GM18870 (cell line): Measurements from ENCODE around the gene SHROOM2.

Experiments
- ATAC-seq: cut with Tn5 transposase; IDR thresholded peaks from one replicate; pipeline ENCODE4 v1.9.1; 2021; ENCODE audit warnings: moderate library complexity; ENCODE audit not compliant: unreplicated experiment

SHROOM2 gene

DNA sequence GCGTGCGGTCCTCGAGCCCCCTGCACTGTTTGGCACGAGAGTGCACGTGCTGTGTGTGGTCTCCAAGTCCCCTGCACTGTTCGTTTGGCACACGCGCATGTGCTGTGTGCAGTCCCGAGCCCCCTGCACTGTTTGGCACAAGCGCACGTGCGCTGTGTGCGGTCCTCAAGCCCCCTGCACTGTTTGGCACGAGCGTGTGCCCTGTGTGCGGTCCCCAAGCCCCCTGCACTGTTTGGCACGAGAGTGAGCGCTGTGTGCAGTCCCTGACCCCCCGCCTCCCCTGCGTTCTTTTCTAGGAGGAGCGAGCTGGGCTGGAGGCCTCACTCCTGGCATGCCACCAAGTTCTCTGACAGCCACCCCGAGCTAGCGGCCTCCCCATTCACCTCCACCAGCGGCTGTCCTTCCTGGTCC is 104.5 kb downstream of the SHROOM2 start:
- ATAC-seq: no peak

GRCh38 chrX:9895225-9895912 is 109.1 kb downstream of the SHROOM2 start:
- ATAC-seq: no peak

DNA sequence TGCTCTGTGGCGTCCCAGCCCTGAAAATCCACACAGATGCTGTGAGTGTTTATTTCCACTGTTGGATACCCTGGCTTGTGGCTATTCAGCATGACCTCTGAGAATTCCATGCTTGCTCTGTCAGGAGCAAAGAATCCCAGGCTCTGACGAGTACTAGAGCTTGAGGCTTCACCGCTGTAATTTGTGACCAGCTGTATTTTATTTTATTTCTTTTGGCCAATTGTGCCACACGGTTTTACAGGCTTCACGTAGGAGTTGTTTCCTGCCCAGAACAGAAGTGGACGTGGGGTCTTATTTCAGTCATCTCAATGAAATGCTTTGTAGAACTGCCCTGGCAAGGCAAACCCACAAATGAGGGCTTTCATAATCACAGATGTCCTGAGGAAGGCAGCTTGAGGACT is 111.5 kb downstream of the SHROOM2 start:
- no peak for ATAC-seq

- ATAC-seq: no peak
Measured at GRCh38 chrX:9899640-9900111, 113.4 kb downstream of the SHROOM2 start.

GRCh38 chrX:9902656-9903055 is 116.4 kb downstream of the SHROOM2 start:
- ATAC-seq: no peak

DNA sequence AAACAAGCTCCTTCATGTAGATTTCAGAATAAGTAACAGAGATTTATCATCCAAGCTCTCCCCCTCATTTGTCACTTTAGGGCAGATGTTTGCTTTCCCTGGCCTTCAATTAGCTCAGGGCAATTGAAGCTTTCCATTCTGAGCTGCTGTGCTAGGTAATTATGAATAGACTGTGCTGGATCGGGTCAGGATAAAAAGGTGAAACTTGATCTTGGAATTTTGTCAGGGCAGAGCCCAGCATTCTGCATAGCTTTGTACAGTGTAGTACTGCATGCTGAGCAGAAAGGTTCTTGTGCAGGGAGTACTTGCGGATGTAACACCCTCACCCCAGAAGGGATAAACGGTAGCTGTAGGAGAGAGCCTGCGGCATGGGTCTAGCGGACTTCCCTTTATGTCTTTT is 116.9 kb downstream of the SHROOM2 start:
- ATAC-seq: no peak

- ATAC-seq: no peak
Measured at GRCh38 chrX:9905288-9905687, 119.1 kb downstream of the SHROOM2 start.

DNA sequence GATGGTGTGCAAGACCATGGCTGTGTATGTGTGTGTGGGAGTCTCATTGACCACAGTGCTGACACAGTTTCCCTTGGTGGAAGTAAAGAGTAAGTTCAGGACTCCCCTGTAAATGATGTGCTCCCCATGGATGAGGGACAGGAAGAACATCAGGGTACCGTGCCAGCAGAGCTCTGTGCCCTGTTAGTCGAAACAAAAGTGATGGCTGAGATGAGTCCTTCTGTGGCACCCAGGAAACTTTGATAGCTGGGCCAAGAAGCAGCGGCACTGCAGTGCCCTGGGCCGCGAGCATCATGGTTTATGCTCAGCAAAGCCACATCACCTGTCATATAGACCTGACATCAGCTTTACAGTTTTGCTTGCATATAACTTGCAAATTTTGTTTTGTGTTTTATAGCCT is 119.5 kb downstream of the SHROOM2 start:
- ATAC-seq: no peak

GRCh38 chrX:9906919-9907318 is 120.7 kb downstream of the SHROOM2 start:
- ATAC-seq: no peak

DNA sequence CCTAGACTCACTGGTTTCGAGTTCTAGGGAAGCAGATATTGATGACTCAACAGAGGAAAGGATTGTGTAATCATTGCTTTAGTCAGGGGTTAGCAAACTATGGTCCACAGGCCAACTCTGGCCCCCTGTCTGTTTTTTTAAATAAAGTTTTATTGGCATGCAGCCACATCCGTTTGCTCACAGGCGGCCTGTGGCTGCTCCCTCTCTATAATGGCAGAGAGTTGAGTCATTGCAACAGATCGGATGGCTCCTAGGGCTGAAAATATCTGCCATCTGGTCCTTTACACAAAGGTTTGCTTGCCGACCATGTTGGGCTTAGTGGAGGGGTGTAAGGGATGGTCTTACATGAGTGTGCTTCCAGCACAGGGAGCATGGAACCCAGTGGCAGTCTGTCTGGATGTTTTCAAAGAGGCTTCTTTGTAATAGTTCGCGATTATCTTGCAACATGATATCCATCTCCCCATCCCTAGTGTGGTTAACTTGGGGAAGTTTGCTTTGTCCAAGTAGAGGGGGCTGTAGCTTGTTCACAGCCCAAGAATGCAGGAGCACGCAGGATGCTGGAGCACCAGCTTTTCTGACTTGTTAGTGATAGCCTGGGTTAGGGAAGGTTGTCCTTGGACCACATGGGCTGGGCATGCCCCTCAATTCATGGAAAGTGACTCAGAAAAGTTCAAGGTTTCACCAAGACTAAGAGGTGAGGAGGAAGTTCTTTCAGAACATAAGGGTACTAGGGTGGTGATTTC is 121.6 kb downstream of the SHROOM2 start:
- ATAC-seq: no peak

GRCh38 chrX:9909254-9909653 is 123.0 kb downstream of the SHROOM2 start:
- no peak for ATAC-seq

DNA sequence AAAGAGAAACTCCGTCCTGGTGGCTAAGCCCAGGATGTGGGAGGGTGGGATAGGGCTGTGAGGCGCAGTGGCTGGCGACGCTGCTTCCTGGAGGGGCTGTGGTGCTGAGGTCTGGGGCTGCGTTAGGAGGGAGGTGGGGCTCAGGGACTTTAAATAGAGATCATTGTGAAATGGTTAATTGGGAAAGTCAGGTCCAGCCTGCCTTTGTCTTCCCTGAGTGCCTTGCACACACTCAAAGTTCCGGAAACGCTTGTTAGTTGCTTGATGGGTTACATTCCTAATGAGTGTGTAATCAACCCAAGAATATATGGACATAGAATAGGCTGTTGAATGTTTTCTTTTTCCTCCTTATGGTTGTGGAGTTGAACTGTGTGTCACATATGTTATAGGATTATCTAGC is 125.3 kb downstream of the SHROOM2 start:
- ATAC-seq: no peak

DNA sequence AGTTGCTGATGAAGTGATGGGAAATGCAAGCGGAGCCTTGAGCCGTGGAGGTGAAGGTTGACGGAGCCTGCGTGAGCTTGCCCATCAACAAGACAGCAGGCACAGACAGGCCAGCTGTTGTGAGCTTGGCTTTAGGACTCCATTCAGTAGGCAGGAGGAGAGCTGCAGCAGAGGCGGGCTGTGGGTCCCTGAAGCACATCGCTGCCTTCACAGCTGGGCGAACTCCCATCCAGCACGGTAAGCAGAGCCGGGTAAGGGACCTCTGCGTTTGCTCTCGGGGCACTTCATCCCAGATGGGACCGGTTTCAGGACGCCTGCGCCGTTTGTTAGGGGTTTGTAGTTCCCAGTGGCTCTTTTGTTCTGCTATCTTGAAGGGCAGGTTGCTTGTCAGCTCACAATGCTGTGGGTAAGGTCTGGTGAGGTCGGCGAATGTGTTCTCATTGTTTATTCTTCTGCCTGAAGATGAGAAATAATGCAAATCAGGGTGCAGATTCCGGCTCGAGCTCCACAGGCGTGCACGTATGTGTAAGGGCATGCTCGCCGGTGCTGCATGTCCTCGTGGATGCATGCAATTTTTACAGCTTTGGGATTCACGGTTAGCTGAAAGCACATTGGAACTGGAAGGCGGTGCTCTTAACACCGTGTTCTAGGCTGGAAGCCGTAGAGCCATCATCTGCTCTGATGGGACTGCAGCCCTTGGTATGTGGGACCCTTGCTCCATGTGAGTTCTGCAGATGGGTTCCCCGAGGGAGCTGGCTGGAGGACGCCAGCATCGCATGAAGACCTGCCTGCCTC is 126.3 kb downstream of the SHROOM2 start:
- no peak for ATAC-seq

- no peak for ATAC-seq
Measured at GRCh38 chrX:9913146-9913433, 126.9 kb downstream of the SHROOM2 start.

- ATAC-seq: no peak
Measured at GRCh38 chrX:9917861-9918260, 131.6 kb downstream of the SHROOM2 start.

- no peak for ATAC-seq
Measured at GRCh38 chrX:9919632-9920172, 133.5 kb downstream of the SHROOM2 start.

GRCh38 chrX:9921407-9921806 is 135.2 kb downstream of the SHROOM2 start:
- ATAC-seq: no peak

DNA sequence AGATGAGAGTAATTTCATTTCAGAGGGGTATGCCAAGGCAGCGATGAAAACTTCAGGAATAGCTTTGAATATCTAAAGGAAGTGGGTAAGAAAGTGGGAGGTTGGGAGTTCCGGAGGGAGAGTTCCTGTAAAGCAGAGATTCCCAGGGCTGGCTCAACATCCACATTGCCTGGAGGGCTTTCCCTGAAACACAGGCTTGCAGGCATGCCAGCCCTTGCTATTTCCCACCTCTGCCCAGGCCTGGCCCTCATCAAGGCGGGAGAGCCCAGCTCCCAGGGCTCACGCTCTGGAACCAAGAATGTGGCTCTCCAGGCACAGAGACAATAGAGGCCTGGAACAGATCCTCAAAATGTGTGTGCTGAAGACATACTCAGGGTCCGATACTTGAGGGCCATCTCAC is 137.1 kb downstream of the SHROOM2 start:
- no peak for ATAC-seq

GRCh38 chrX:9926002-9926401 is 139.8 kb downstream of the SHROOM2 start:
- no peak for ATAC-seq

DNA sequence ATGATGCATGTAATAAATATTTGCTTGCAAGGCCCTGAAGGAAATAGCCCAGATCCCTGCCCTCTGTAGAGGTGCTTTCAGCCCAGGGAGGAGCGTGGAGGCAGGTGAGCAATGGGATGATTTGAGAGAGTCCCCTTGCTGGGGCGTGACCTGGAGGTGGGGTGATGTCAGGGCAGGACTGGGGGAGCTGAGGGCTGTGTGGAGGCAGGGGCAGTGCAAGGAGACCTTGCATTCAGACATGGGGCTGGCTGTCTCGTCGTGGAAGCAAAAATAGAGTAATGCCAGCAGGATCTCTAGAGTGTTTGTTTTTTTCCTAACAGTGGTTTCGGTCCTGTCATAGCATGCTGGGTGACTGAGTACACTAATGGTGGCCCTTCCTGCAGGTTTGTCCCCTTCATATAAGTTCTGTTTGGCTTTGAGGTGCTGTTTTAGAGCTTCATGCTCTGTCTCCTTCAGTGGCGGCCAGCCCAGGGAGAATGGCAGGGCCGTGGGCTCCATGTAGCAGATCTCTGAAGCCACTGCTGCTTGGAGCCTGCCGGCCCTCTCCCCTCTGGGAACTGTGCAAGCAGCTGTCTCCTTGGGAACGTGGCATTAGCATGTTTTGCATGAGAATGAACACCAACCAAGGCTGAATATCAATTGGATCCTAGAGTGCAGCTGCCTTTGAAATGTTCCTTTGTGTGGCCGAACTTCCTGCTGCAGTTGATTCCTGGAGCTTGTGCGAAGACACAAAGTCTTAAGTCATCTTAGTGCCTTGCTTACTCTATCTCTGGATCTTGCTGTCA is 141.7 kb downstream of the SHROOM2 start:
- ATAC-seq: no peak

- no peak for ATAC-seq
Measured at GRCh38 chrX:9935436-9935835, 149.2 kb downstream of the SHROOM2 start.
